ENCODE data around the gene CRTAC1.

The CRTAC1 gene

DNA sequence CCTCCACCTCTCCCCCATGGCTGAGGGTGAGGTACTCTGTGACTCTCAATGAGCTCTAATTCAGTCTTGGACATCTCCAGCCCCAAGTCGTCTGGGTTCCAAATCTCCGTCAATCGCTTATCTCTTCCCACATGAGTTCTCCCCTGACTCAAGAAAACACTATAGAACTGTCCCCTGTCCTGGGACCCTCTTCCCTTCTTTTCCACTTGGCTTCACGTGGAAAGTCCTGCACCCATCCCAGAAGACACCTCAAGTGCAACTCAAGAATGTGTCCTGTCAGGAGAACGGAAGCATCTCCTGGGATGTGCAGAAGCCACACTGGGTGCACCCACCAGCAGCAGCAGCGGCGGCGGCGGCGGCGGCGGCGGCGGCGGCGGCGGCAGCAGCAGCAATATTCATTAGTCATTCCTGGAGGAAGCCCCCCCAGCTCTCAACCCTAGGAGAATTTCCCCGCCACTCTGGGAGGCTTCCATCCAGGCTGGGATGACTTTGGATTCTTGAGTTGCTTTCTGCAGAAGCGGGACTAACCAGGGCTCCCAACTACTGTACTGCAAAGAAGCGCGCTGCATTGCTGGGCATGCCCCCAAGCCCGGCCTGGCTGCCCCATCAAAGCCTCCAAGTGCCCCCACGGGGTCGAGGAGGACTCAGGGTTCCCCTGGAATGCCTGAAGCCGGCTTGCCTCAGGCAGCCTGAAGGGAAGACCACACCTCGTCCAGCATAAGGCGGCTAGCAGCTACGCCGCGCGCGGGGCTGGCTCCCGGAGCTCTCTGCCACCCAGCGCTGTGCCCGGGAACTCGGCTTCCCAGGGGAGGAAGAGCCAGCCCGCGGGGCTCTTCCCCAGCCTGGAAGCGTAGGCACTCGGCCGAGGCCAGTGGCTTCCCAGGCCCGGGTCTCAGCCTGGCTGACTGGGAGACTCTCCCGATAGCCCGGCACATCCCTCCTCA, 1.0 kb downstream of the CRTAC1 start:
- no peak for DNase-seq (ENCODE audit: low spot score)

DNA sequence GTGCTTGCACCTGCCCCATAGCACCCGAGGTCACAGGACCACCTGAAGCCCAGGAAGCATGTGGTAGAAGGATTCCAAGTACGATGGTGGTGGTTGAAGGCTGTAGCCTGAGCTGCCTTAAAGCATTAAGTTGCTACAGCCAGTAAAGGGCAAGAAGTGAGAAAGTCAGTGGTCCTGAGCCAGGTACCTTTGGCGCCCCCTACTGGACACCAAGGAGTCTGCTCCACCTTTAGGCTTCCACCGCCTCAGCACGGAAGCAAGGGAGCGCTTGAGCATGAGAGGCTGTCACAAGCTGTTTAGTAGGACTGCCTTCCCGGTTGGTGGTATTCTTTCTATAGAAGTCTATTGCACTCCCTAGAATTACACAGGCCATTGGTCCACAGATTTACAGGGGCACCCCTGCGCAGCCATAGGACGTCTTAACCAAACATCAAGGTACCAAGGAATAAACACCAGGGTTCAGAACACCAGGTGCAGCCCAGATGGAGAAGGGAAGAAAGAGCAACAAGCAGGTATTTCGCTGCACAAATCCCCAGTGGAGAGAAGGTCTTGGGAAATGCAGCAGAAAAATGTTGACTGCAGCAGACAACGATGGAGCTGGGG, 2.2 kb downstream of the CRTAC1 start:
- DNase-seq (ENCODE audit: low spot score): no peak

DNA sequence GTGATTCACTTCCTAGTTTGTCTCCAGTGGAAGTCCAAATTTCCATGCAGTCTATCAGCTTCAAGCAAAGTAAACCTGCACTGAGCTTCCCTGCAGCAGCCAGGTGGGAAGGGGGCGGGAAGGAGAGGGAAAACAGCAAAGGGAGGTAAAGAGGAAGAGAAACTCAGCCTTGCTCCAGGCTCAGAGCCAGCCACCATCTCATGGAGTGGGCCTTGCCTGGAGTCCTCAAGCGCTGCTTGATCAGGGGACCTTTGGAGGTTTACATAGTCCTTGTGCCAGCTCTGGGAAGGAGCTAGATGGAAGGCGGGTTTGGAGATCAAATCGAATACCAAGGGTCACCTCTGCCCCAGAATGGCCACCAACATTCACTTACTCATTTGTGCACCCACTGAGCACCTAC, 7.4 kb downstream of the CRTAC1 start:
- no peak for DNase-seq (ENCODE audit: low spot score)

DNA sequence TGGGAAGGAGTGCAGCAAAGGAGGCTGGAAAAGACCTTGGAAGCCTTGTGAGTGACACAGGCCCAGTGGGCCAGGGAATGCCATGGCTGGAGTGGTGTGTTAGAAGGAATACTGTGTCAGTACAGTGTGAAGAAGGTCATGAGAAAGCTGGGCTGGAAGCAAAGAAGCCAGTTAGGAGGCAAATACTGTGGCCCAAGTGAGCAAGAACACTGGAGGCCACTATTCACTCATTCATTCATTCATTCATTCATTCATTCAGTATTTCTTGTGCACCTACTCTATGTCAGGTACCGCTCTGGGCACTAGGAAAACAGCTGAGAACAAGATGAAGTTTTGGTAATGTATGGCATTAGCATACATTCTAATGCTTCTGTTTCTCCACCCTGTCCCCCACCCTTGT, 9.6 kb downstream of the CRTAC1 start:
- DNase-seq (ENCODE audit: low spot score): no peak

DNA sequence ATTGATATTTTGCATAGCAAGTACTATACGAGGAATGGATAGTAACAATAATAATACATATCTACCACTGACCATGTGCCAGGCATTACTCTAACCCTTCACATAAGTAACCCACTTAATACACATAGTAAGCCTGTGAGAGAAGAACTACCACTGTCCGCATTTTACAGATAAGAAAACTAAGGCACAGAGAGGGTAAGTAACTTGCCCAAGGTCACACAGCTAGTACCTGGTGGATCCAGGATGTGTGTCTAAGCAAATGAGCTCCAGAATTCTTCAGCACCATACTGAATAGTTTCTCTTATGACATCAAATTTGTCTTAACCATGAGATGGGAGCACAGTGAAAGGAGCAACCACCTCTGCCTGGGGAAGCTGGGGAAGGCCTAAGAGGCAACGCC, 10.2 kb downstream of the CRTAC1 start:
- DNase-seq (ENCODE audit: low spot score): no peak

DNA sequence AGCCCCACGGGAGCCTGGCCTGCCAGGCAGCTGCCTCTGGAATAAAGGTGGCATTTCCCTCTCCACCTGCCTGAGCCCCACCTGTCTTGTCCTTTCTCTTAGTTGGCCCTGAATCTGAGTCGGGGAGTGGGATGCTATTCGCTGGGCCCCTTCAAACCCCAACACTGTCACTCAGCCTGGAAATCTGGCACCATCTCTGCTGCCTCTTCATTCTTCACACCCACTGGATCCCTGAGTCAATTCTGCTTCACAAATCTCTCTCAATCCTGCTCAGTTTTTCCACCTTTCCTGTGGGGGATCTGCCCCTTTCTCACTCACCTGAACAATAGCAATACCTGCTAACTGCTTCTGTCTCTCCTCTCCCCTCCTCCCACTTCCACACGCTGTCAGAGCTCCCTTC, 10.6 kb downstream of the CRTAC1 start:
- DNase-seq (ENCODE audit: low spot score): no peak

DNA sequence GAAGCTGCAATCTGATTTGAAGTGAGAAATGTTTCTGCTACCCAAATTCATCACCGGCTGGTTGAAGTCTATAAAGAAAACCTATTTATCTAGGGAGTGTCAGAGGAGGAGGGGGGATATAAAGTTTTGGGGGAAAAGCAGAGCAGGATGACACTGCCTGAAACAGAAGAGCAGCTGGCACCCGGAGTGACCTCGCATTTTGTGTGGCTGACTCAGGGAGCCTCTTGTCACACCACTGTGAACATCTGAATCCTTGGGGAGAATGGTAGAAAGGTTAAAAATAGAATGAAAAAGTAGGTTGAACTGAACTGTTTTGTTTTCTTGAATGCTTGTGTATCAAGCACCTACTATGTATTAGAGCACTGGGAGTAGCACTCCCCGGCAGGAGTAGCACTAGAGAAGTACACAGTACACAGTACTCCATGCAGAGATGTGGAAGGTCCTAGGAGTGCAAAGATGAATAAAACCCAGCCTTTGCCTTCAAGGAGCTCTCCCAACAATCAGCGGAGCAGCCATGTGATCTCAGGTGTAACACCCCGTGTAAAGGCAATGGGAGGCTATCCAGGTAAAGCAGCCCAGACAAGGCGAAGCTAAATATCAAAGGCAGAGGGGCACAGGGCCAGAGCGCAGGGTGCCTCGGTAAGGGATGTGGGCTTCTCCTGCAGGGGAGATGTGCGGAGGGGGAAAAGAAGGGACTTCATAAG, 13.5 kb downstream of the CRTAC1 start:
- DNase-seq (ENCODE audit: low spot score): no peak

DNA sequence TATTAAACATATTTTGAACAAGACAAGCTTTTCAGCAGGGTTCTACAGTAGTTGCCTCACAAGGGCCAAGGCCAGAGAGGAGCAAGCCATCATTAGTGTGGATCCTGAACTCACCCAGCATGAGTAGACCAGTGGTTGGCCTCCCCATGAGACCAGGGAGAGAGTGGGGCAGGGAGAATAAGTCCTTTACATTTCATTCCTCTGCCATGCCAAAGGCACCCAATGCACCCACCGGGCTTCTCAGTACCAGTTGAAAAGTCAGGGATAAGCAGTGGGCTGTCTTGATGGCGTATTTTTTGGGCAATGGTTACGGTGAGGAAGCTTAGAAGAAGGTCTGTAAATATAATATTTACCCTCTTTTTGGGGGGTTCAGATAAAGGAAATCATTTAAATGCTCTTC, 16.6 kb downstream of the CRTAC1 start:
- DNase-seq (ENCODE audit: low spot score): no peak

DNA sequence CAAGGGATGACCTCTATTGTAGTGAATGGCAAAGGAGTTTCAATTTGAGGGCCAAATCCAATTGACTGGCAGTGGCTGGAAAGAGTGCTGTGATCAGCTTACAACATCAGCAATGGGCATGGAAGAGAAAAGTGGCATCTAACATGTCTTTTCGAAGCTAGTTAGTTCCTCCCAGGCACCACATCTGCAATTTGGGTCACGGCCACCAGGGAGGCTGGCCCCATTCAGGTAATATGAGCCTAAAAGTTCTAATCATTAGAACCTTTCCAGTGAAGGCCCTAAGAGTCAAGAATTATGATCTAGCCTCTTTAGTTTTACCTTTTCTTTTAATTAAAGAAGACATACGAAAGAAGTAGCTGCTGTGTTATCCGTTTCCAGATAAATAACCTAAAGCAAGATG, 17.3 kb downstream of the CRTAC1 start:
- DNase-seq (ENCODE audit: low spot score): no peak

DNA sequence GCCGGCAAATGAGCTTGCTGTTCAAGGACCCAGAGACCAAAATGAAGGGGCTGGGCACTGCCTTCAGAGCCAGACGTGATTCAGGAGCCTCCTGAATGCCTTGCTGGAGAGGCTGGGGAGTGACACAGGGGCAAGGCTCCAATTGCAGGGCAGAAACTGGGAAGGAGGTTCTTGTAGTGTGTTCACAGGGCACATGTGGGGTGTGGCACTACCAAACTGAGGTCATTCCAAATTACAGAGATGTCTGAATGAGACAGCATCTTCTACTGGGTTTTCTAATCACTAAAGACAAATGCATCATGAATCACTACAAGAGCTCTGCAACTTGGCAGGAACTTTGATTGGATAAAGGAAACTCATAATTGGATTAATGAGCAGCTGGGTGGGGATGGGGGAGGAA, 17.8 kb downstream of the CRTAC1 start:
- DNase-seq (ENCODE audit: low spot score): no peak

DNA sequence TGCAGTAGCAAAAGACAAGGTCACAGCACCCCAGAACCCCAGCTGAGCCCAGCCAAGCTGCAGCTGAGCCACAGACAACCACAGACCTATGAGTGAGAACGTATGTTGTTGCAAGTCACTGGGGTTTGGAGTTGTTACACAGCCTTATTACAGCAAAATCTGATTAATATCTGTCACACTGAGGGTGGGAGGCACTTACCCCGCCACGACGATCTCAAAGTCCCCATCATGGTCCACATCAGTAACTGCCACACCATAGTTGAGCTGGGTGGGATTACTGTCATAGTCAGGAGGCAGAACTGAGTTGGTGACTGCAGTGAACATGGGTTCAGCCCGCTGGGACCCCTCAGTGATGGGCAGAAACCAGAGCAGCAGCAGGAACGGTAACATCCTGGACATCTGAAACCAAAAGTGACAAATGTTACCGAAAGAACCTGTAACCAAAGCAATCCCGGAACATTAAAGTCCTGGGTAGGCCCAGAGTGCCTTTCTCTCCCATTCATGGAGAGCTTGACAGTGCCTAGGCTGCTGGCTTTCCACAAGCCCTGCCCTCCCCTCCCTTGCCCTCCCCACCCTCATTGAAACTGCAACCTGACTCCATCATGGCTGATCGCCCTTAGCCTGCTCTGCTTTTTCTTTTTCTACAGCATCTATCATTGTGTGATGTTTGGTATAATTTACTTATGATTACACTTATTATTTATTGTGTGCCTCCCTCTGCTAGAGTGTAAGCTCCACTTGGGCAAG, 19.3 kb downstream of the CRTAC1 start:
- no peak for DNase-seq (ENCODE audit: low spot score)

DNA sequence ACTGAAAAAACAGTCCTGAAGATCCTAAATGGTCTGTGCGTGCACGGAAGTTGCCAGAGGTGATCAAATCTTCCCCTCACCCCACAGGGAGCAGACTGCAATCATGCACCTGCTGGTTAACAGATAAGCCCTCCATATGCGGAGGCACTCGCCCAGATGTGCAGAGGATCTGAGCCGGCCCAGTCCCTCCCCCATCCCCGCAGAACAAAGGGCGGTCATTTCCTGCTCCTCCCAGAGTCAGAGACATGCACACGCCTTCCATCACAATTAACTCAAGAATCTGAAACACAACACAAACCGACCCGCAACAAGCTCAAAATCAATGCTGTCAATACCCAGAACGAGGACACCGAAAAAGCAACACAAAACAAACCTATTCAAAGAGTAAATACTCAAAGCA, 24.2 kb downstream of the CRTAC1 start:
- DNase-seq (ENCODE audit: low spot score): no peak

DNA sequence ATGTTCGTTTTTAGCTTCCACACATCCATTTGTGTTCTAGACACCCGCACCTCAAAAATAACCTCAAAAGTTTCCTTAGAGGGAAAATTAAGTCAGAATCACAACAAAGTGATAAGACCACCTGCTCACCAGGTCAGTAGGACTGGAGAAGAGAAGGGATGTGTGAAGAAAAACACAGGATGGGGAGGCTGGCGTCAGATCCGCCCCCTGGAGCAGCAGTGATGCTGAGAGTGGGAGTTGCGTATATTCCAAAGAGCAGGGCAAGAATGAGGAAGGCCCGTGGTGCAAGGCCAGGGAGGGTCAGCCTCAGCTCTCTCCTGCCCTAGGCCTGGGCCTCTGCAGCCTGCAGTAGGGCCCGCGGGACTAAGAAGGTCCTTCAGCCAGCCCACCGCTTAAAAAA, 28.7 kb downstream of the CRTAC1 start:
- no peak for DNase-seq (ENCODE audit: low spot score)

DNA sequence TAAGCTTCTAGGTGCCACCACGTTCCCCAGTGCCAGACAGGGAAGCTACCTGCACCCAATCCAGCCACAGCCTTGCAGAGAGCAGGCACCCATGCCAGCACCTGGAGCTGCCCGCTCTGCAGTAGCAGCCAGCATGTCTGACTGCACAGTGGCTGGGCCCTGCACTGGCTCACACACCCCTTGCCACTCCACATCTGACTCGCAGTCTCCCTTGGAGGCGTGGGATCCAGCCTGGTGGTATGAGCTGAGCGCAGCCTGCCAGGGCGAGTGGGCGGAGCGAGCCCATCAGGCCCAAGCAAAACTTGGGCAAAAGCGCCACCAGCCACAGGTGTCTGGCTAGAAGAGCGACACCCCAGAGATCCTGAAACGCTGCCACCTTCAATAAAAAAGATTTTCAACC, 30.1 kb downstream of the CRTAC1 start:
- no peak for DNase-seq (ENCODE audit: low spot score)

DNA sequence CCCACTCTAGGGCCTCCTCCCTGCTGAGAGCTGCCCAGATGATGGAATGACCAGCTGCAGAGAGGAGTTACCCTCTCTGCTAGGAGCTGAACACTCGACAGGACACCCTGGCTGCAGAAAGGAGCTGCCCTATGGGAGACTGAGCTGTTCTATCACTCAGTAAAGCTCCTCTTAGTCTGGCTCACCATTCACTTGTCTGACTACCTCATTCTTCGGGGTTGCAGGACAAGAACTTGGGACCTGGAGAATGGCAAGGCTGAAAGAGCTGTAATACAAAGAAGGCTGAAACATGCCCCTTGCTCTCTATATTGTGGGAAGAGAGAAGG, 30.5 kb downstream of the CRTAC1 start:
- DNase-seq (ENCODE audit: low spot score): no peak

DNA sequence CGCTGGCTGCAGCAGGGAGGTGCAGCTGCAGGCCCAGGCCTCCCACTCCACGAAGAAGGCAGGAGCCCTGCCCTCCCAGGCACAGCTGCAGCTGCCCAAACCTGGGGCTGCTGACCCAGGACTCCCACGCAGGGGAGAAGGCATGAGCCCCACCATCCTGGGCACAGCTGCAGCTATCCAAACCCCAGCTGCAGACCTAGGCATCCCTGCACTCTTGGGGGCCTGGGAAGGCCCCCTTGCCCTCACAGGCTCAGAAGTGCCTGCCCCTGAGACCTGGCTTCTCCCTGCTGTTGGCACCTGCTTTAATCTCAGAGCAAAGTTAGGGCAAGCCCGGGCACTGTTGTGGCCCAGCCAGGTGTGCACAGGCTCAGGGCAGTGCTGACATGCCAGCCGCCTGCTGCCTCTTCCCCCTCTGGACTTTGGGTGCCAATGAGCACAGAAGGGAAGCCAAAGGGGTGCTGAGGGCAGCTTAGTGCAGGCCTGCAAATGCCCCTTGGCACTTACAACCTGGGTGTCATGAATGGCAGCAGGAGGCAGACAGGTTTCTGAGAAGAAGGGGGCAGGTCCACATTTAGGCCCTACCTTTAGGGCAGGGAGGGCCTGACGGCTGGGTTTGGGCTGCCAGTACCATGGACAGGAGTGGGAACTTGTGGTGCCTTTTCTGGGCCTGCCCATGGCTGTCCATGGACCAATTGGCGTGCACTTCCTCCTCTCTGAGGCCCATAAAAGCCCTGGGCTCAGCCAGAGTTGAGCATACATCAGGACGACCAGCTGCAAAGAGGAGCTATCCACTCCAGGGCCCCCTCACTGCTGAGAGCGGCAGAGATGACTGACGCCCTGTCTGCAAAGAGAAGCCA, 31.1 kb downstream of the CRTAC1 start:
- no peak for DNase-seq (ENCODE audit: low spot score)

DNA sequence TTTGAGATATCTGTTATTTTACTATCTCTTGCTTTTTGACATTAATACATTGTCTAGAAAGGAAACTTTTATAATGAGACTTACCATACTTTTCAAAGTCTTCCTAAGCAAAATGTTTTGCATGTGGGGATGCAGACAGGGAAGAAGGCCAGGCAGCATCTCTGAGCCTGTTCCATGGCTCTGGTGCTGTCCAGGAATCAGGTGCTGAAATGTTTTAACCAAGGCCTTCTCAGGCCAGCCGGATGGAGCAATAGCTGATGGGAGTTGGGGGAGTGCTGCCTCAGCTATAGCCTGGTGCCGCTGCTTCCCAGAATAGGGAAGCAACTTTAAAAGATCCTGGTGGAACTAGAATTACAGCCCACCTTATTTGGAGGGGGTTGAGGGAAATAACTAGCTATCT, 38.5 kb downstream of the CRTAC1 start:
- no peak for DNase-seq (ENCODE audit: low spot score)

DNA sequence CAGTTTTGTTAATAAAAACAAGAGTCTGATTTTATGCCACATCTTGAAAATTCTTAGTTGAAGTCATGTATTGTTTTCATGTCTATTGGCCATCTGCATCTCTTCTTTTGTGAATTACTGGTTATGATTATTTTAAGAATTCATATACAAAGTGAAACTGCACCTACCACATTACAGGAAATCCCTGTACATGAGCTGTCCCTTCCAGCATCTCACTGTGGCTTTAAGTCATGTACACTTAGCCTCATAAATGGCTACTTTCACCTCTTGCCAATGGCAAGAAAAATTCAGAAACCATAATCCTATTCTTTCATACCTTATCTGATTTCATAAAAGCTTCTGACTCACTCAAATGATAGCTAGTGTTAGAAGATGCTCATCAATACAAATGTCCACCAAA, 48.6 kb downstream of the CRTAC1 start:
- DNase-seq (ENCODE audit: low spot score): no peak

DNA sequence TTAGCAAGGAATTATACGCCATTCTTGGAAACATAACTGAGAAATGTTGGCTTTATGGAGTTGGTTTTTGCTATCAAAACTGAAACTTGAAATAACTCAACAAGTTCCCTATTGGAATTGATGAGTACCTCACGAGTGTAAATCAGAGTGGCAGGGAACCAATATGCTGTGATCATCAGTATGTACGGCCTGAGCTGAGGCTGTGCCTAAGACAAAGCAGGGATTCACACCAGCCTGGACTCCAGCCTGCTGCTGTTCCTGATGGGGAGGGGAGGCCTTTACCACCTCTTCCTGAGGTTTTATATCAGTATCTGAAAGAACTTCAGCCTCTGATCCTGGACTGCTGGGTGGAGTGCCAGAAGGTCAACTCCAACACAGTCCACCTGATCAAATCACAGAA, 52.7 kb downstream of the CRTAC1 start:
- DNase-seq (ENCODE audit: low spot score): no peak

DNA sequence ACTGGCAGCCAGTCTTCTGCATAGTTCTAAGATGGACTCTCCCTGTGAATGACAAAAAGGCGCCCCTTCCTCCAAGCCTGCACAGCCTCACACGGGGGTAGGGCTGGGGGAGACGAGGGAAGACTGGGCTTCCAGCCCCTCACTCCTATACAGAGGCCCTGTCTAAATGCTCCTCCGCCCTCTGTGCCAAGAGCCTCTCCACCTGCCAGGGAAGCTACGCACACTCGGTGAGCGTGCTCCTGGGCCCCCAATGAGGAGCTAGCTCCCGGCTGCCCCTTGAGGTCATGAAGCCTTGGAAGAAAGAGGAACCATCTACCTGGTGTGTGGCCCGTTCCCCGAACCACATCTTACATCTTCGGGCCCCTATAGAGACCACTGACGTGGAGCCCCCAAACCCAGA, 54.8 kb downstream of the CRTAC1 start:
- DNase-seq (ENCODE audit: low spot score): no peak

All from hepatic stellate cell (primary cell).